Islet precursor cell (in vitro differentiated cells): Measurements from ENCODE around the gene TNNT2.
A peak's percentile ranks its signal among the peaks of the same experiment; 100 is the strongest.

Source experiments
- DNase-seq: peaks from one replicate; pipeline ENCODE4 v3.0.0-alpha.2; 2018

The TNNT2 gene

GRCh38 chr1:201400852-201401230 is 23.4 kb upstream of the TNNT2 start:
- no peak for DNase-seq

- DNase-seq = no peak
Measured at GRCh38 chr1:201400212-201400851, 22.9 kb upstream of the TNNT2 start.

GRCh38 chr1:201399352-201400126 is 22.1 kb upstream of the TNNT2 start:
- peak; percentile 92 for DNase-seq

GRCh38 chr1:201399018-201399351 is 21.5 kb upstream of the TNNT2 start, which contains the start of gene LAD1:
Gene LAD1 (minus strand): TSS chr1:201399324. CDS start chr1:201399306, 18 bp downstream.
- no peak for DNase-seq

GRCh38 chr1:201397675-201398074 is 20.2 kb upstream of the TNNT2 start:
- DNase-seq = no peak

GRCh38 chr1:201396861-201397464 is 19.5 kb upstream of the TNNT2 start:
- peak; percentile 72 for DNase-seq

- no peak for DNase-seq
Measured at GRCh38 chr1:201395936-201396335, 18.5 kb upstream of the TNNT2 start.

GRCh38 chr1:201394591-201394990 is 17.1 kb upstream of the TNNT2 start:
- DNase-seq = no peak

- no peak for DNase-seq
Measured at GRCh38 chr1:201393076-201393475, 15.6 kb upstream of the TNNT2 start.

GRCh38 chr1:201391651-201392511 is 14.4 kb upstream of the TNNT2 start:
- no peak for DNase-seq

- no peak for DNase-seq
Measured at GRCh38 chr1:201391225-201391624, 13.7 kb upstream of the TNNT2 start.

- no peak for DNase-seq
Measured at GRCh38 chr1:201389051-201389450, 11.6 kb upstream of the TNNT2 start.

- no peak for DNase-seq
Measured at GRCh38 chr1:201386208-201386607, 8.7 kb upstream of the TNNT2 start.

GRCh38 chr1:201385299-201385891 is 7.9 kb upstream of the TNNT2 start:
- peak; percentile 90 for DNase-seq

- DNase-seq = no peak
Measured at GRCh38 chr1:201384406-201384782, 6.9 kb upstream of the TNNT2 start.

- DNase-seq = no peak
Measured at GRCh38 chr1:201383647-201384405, 6.3 kb upstream of the TNNT2 start.

- DNase-seq = no peak
Measured at GRCh38 chr1:201381130-201381529, 3.6 kb upstream of the TNNT2 start.

GRCh38 chr1:201379733-201380242 is 2.3 kb upstream of the TNNT2 start:
- DNase-seq = no peak

GRCh38 chr1:201378804-201379203 is 1.3 kb upstream of the TNNT2 start:
- DNase-seq = no peak

- DNase-seq = peak; percentile 92
Measured at GRCh38 chr1:201376464-201377374, 761 bp downstream of the TNNT2 start.

GRCh38 chr1:201376107-201376463 is 1.4 kb downstream of the TNNT2 start:
- DNase-seq = no peak
